Neural crest cell (in vitro differentiated cells): ENCODE measurements around the gene INPP5B. TPM values are rescaled to one million over a fixed set of nuclear protein-coding genes. Genes with fewer than 3 reads are reported as not detected.
"Not testable (repeated sequence)": the region's sequence is repeated elsewhere in the genome, so short reads cannot be mapped to it uniquely, and the experiment has no call there.

Experiments used
- DNase-seq: peaks from one replicate; pipeline ENCODE4 v3.0.0; 2021; ENCODE audit warnings: low read depth, mixed read lengths, low spot score
- H3K27ac Mint-ChIP-seq: one replicate; pipeline ENCODE4 v1.8.0; 2021; ENCODE audit warnings: mild to moderate bottlenecking, mixed read lengths; ENCODE audit not compliant: unreplicated experiment
- H3K27me3 Mint-ChIP-seq: 2 replicates; pipeline ENCODE4 v1.8.0; 2021; ENCODE audit warnings: low read depth, mild to moderate bottlenecking, mixed read lengths
- H3K36me3 Mint-ChIP-seq: 2 replicates; pipeline ENCODE4 v1.8.0; 2021; ENCODE audit warnings: low read depth, mild to moderate bottlenecking, mixed read lengths
- H3K4me1 Mint-ChIP-seq: 2 replicates; pipeline ENCODE4 v1.8.0; 2021; ENCODE audit warnings: mixed read lengths
- H3K4me3 Mint-ChIP-seq: one replicate; pipeline ENCODE4 v1.8.0; 2021; ENCODE audit warnings: mild to moderate bottlenecking, mixed read lengths
- H3K9me3 Mint-ChIP-seq: 2 replicates; pipeline ENCODE4 v1.8.0; 2021; ENCODE audit warnings: mixed read lengths
- total RNA-seq: library from RNA; stranded (reverse); gene quantifications from 2 replicates; pipeline ENCODE4 v1.2.1, GENCODE V29; 2021
- TF ChIP-seq, protein P1 (sequence below): fragments of 200-600 bp; sonication (generic); conservative IDR thresholded peaks from 2 replicates; pipeline ENCODE4 v1.5.0; 2021; ENCODE audit warnings: antibody characterized with exemption, mild to moderate bottlenecking

Gene INPP5B
- total RNA-seq, 1 donor from 2014 or later, result 19.1 TPM

DNA sequence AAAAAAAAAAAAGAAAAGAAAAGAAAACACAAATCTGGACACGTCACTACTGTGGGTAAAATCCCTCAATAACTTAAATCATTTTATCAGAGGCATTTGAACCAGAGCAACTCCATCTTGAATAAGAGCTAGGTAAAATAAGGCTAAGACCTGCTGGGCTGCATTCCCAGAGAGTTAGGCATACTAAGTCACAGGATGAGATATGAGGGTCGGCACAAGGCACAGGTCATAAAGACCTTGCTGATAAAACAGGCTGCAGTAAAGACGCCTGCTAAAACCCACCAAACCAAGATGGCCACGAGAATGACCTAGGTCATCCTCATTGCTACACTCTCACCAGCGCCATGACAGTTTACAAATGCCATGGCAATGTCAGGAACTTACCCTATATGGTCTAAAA is 43.9 kb downstream of the INPP5B start:
- H3K36me3 Mint-ChIP-seq, result peaks cover 19% of the 10 kb centered on the region
- no peaks in the 10 kb centered on the region for H3K4me1 Mint-ChIP-seq
- no peak overlapping the region for H3K4me3 Mint-ChIP-seq
- no peak overlapping the region for H3K27ac Mint-ChIP-seq
- H3K9me3 Mint-ChIP-seq, result peaks cover 9% of the 10 kb centered on the region
- TF ChIP-seq, protein P1, sequence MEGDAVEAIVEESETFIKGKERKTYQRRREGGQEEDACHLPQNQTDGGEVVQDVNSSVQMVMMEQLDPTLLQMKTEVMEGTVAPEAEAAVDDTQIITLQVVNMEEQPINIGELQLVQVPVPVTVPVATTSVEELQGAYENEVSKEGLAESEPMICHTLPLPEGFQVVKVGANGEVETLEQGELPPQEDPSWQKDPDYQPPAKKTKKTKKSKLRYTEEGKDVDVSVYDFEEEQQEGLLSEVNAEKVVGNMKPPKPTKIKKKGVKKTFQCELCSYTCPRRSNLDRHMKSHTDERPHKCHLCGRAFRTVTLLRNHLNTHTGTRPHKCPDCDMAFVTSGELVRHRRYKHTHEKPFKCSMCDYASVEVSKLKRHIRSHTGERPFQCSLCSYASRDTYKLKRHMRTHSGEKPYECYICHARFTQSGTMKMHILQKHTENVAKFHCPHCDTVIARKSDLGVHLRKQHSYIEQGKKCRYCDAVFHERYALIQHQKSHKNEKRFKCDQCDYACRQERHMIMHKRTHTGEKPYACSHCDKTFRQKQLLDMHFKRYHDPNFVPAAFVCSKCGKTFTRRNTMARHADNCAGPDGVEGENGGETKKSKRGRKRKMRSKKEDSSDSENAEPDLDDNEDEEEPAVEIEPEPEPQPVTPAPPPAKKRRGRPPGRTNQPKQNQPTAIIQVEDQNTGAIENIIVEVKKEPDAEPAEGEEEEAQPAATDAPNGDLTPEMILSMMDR, result no peak
- no peak for DNase-seq
- H3K27me3 Mint-ChIP-seq, result no peaks in the 10 kb centered on the region

DNA sequence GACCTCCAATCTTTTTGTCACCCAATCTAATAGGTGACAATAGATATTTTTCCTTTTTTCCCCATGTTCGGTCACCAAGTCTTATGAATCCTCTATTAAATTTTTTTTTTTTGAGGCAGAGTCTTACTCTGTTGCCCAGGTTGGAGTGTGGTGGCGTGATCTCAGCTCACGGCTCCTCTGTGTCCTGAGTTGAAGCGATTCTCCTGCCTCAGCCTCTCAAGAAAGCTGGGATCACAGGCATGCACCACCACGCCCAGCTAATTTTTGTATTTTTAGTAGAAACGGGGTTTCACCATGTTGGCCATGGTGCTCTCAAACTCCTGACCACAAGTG is 45.0 kb downstream of the INPP5B start:
- Mint-ChIP-seq H3K4me1 (no peaks in the 10 kb centered on the region), H3K9me3 (peaks cover 1% of the 10 kb centered on the region), H3K36me3 (peaks cover 11% of the 10 kb centered on the region), H3K4me3 (no peak overlapping the region), H3K27ac (no peak overlapping the region), H3K27me3 (no peaks in the 10 kb centered on the region)
- no peak for DNase-seq
- TF ChIP-seq, protein P1, result no peak

DNA sequence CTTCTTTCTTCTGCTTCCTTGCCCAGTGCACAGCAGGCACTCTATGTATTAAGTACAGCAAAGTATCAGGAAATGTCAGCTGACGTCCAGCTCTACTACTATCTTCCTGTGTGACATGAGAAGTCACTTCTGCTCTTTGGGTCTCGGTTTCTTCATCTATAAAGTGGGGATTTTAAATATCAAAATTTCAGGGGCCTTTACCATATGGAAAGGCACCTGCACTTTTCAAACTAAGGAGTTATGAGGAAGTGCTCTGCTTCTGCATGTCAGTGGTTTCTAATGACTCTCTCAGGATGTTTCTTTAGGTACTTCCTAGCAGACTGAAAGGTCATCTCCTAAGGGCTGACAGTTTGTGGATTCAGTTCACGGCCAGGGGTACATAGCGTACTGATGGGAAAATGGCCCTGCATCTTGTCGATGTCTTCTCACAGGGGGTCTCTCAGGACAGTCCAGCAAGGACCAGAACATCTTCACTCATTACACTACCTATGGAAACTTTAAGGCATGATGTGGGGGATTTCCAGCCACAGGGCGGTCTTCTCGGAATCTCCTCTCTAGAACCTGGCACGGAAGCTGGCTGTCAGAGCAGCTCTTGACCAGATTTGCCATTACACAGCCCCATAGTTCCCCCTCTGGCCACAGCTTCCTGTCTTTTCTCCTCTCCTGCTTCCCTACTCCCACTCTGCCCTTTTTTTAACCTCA is 45.5 kb downstream of the INPP5B start:
- TF ChIP-seq, protein P1, result no peak
- H3K27ac Mint-ChIP-seq, result no peak overlapping the region
- H3K4me1 Mint-ChIP-seq, result no peaks in the 10 kb centered on the region

DNA sequence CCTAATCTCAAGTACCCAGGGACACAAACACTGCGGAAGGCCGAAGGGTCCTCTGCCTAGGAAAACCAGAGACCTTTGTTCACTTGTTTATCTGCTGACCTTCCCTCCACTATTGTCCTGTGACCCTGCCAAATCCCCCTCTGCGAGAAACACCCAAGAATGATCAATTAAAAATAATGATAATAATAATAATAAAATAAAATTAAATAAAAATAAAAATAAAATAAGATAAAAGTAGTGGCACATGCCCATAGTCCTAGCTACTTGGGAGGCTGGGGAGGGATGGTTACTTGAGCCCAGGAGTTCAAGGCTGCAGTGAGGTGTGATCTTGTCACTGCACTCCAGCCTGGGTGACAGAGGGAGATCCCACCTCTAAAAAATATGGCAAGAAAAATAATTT is 49.3 kb downstream of the INPP5B start:
- not testable (repeated sequence) for H3K9me3 Mint-ChIP-seq, H3K4me1 Mint-ChIP-seq, DNase-seq, H3K27ac Mint-ChIP-seq, H3K27me3 Mint-ChIP-seq, H3K4me3 Mint-ChIP-seq, H3K36me3 Mint-ChIP-seq

More for the DNA sequence above, 45.5 kb downstream of the INPP5B start:
- no peak for DNase-seq
- Mint-ChIP-seq H3K4me3 (no peak overlapping the region), H3K27me3 (no peaks in the 10 kb centered on the region), H3K9me3 (no peaks in the 10 kb centered on the region), H3K36me3 (peaks cover 9% of the 10 kb centered on the region)

DNA sequence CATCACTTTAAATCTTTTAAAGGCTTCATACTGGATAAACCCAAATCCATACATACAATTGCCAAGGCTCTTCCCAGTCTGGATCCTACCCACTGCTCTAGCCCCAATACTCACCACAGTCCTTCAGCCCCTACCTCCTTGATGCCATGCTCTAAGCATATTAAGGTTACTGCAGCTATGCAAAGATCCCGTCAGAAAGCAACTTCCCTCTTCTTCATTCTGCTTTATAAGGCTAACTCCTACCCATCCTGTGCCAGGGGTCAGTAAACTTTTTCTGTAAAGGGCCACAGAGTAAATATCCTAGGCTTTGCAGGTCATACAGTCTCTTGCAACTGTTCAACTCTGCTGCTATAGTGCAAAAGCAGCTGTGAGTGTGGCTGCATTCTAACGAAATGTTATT is 53.2 kb downstream of the INPP5B start:
- Mint-ChIP-seq H3K27me3 (no peaks in the 10 kb centered on the region), H3K4me1 (no peaks in the 10 kb centered on the region), H3K27ac (no peak overlapping the region), H3K4me3 (no peak overlapping the region), H3K36me3 (peaks cover 3% of the 10 kb centered on the region), H3K9me3 (no peaks in the 10 kb centered on the region)
- DNase-seq, result no peak
- TF ChIP-seq, protein P1, result no peak

DNA sequence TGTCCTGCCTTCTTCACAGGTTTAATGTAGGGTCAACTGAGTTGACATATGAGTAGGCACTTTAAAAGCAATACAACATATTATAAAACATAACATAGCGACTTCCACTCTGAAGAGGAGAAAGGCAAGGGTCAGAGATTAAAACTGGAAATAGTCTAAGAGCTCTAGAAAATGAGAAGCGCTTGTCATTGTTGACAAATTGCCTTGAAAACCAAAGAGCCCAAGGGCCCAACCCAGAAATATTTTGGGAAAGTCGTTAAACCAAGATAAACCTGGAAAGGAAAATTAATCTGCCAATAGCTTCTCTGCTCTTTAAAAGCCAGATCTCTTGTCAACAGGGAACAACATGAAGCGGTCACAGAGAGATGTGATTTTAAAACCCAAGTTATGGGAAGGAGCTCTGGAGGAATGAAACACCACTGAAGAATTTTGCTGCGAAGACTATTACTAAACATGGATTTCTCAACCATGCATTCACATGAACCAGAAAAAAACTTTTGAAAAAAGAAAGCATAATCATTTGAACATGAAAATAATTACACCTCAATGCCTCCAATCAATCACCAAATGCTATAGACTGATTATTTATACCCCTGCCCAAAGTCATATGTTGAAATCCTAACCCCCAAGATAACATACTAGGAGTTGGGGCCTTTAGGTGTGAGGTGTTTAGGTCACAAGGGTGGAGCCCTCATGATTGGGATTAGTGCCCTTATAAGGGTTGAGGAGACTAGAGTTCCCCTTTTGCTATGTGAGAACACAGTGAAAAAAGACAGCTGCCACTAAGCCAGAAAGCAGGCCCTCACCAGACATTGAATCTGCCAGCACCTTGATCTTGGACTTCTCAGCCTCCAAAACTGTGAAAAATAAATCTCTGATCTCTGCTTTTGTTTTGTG is 54.5 kb downstream of the INPP5B start:
- TF ChIP-seq, protein P1, result no peak
- no peak for DNase-seq
- Mint-ChIP-seq H3K36me3 (no peaks in the 10 kb centered on the region), H3K27me3 (no peaks in the 10 kb centered on the region), H3K9me3 (no peaks in the 10 kb centered on the region), H3K27ac (no peak overlapping the region), H3K4me1 (no peaks in the 10 kb centered on the region), H3K4me3 (no peak overlapping the region)
